NCI-H2227 (cell line): ENCODE data around the gene SEMA3G.

Experiments used
- DNase-seq: peaks from one replicate; lab custom pipeline; 2025; ENCODE audit not compliant: unreplicated experiment; lab: John Stamatoyannopoulos, UW

SEMA3G gene

GRCh38 chr3:52397676-52398399 lies 47.1 kb downstream of the SEMA3G start:
- no peak for DNase-seq

DNA sequence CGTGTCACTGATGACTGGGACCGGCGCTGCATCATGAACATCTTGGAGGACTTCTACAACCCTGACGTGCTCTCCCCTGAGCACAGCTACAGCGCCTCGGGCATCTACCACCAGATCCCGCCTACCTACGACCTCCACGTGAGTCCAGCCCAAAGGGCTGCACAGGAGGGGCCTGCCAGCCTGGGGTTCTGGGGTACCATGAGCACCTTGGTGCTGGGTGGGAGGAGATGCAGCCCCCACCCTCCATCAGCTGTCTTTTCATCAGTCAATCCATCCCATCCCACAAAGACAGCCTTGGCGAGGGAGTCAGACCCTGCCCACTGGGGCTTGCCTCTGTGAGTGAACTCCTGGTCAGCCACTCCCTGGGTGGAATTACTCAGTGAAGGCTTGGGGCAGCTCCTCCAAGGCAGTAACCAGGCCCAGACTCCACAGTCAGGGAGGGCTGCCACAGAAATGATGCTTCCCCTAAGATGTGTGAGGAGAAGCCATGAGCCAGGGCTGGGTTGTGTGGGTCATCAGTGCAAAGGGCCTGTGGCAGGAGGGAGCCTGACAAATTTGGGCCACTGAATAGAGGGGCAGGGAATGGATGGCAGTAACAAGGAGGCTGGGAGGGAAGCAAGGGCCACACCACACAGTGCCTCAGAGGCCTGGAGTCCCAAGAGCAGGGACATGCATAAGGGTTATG lies 47.9 kb downstream of the SEMA3G start:
- DNase-seq = no peak

GRCh38 chr3:52396011-52396906 lies 48.6 kb downstream of the SEMA3G start:
- no peak for DNase-seq

- DNase-seq = no peak
These were observed 49.4 kb downstream of the SEMA3G start for GRCh38 chr3:52395503-52395865.

GRCh38 chr3:52394751-52395502 lies 50.0 kb downstream of the SEMA3G start:
- no peak for DNase-seq

DNA sequence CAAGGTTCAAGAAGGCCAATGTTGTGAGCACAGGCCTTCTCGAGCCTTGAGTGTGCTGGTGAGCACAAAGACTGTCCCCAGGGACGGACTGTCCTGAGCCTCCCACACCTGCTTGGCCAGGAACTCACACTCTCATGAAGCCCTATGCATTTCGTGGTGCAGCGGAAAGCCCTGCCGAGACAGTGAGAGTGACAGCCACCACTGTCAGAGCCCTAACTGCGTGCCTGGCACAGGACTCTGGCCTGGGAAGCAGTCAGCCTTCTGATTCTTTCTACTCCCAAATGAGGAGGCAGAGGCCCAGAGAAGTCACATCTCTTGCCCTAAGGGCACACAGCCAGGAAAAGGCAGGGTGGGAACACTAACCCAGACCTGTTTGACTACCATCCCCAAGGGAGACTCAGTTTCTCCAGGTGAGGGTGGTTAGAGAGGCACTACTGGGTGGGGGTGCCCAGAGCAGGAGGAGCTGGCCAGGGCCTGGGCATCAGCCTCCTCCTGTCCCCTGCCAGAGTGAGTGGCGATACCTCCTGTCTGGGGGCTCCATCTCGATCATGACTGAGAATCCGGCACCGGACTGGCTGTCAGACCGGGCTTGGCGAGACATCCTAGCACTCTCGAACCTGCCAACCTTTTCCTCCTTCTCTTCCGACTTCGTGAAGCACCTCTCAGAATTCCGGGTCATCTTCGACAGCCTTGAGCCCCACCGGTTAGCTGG lies 50.8 kb downstream of the SEMA3G start:
- DNase-seq = no peak

- no peak for DNase-seq
These were observed 51.6 kb downstream of the SEMA3G start for GRCh38 chr3:52393131-52393807.

GRCh38 chr3:52392216-52392930 lies 52.5 kb downstream of the SEMA3G start:
- DNase-seq = no peak

GRCh38 chr3:52391096-52391495 lies 53.8 kb downstream of the SEMA3G start:
- DNase-seq = no peak

- DNase-seq = no peak
These were observed 56.0 kb downstream of the SEMA3G start for GRCh38 chr3:52388933-52389332.

- no peak for DNase-seq
These were observed 56.5 kb downstream of the SEMA3G start for GRCh38 chr3:52388348-52388821.

- DNase-seq = no peak
These were observed 57.4 kb downstream of the SEMA3G start for GRCh38 chr3:52387481-52387880.

DNA sequence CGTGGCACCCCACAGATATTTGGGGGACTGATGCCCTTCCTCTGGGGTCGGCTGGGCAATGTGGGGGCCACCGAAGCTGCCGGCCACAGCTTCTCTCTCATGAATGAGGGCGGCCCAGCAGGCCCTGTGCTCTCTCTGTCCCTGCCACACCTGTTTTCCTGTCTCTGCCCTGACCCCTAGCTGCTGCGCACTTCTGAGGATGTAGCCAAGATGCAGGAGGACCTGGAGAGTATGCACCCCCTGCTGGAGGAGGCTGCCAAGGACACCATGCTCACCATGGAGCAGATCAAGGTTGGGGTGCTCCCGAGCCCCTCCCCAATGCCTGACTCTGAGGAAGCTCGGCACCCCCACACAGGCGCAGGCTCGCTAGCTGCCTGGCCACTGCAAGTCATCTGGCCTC lies 59.7 kb downstream of the SEMA3G start:
- DNase-seq = no peak

GRCh38 chr3:52384019-52384761 lies 60.7 kb downstream of the SEMA3G start:
- DNase-seq = no peak

- DNase-seq = no peak
These were observed 61.5 kb downstream of the SEMA3G start for GRCh38 chr3:52383446-52383845.
